ENCODE measurements around the gene INCA1. TPM values are rescaled to one million over a fixed set of nuclear protein-coding genes. Genes with fewer than 3 reads are reported as not detected.

Gene INCA1
- total and polyA plus RNA-seq, 2 experiments from 2014 or later, result 1.9 to 6.9 TPM

DNA sequence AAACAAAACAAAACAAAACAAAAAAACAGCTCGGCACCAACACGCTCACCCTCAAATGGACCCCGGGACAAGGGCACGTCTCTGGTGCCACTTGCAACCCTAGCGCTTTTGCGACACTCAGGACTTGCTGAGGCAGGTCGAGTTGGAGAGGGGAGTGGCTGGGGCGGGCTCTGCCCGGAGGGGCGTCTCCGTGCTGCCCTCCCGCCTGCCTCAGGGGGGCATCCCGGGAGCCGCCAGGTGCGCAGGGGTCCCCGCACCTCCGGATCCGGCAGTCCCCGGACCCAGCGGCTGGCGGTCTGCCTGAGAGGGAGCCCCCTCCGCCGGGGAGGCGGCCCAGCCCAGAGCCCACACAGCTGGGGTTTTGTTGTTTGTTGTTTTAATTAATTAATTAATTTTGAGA is 38.0 kb upstream of the INCA1 start, which contains the start of gene SLC52A1:
Gene SLC52A1, minus strand, starts transcription at position 112 of the 400 bp plus-strand sequence. CDS start 820 bp downstream, outside the sequence.
- peaks cover 16% of the 10 kb centered on the region for H3K27me3 ChIP-seq
- DNase-seq (ENCODE audit: low read depth in 1 of 2, low spot score in 1 of 2), result no peak
- no peak within 1 kb of the TSS for H3K27ac ChIP-seq
- no peaks in the 10 kb centered on the region for H3K9me3 ChIP-seq (ENCODE audit: low read depth)
- no peaks in the 10 kb centered on the region for H3K4me1 ChIP-seq (ENCODE audit: low read depth)
- no peak for TF ChIP-seq CTCF (IDR thresholded peaks at IDR 0.05; ENCODE audit: low read depth, low read length)
- H3K4me3 ChIP-seq, result no peak within 1 kb of the TSS
- no peaks in the 10 kb centered on the region for H3K36me3 ChIP-seq

DNA sequence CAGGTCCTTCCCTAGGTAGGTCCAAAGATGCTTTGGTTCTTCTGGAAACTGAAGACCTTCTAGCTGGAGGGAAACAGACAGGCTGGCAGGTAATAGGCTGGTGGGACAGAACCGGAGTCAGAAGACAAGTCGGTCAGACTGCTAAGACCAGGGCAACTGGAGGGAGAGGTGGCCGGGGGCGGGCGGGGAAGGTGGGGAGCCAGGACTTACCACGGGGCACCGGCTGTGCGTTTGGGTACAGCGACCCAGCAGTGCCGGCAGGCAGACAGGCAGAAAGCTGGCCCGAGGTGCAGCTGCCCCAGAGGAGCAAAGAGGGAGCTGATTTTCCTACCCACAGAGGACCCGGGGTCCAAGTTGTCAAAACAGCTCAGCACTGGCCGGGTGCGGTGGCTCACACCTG is 37.3 kb upstream of the INCA1 start:
- Histone ChIP-seq H3K4me1 (ENCODE audit: low read depth) (no peaks in the 10 kb centered on the region), H3K9me3 (ENCODE audit: low read depth) (no peaks in the 10 kb centered on the region), H3K36me3 (no peaks in the 10 kb centered on the region), H3K27me3 (peaks cover 16% of the 10 kb centered on the region), H3K27ac (no peak overlapping the region), H3K4me3 (no peak overlapping the region)
- TF ChIP-seq CTCF (IDR thresholded peaks at IDR 0.05; ENCODE audit: low read depth, low read length), result no peak
- DNase-seq (ENCODE audit: low read depth in 1 of 2, low spot score in 1 of 2), result no peak

DNA sequence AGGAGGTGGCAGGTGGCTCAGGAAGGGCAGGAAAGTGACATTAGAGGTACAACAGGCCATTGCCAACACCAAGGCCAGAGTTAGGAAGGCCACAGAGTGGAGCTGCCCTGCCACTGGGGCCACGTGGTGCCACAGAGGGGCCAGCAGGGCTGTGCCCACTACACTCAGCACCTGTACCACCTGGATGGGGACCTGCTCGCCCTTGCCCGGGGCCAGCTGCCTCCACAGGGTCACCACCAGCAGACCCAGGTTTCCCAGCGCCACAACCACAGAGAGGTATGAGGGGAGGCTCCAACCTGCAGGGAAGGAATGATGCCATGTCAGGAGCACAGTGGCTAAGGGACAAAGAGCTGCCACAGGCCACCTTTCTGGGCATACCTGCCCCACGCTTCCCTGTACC is 36.7 kb upstream of the INCA1 start:
- Histone ChIP-seq H3K27me3 (peaks cover 16% of the 10 kb centered on the region), H3K9me3 (ENCODE audit: low read depth) (no peaks in the 10 kb centered on the region), H3K36me3 (no peaks in the 10 kb centered on the region), H3K4me3 (no peak overlapping the region), H3K4me1 (ENCODE audit: low read depth) (no peaks in the 10 kb centered on the region), H3K27ac (no peak overlapping the region)
- no peak for DNase-seq (ENCODE audit: low read depth in 1 of 2, low spot score in 1 of 2)
- TF ChIP-seq CTCF (IDR thresholded peaks at IDR 0.05; ENCODE audit: low read depth, low read length), result no peak

GRCh38 chr17:5033352-5034015 is 36.2 kb upstream of the INCA1 start:
- Histone ChIP-seq H3K4me1 (ENCODE audit: low read depth) (no peaks in the 10 kb centered on the region), H3K27ac (no peak overlapping the region), H3K36me3 (no peaks in the 10 kb centered on the region)

GRCh38 chr17:5032865-5033264 is 35.5 kb upstream of the INCA1 start:
- DNase-seq (ENCODE audit: low read depth in 1 of 2, low spot score in 1 of 2), result no peak
- H3K4me1 ChIP-seq (ENCODE audit: low read depth), result no peaks in the 10 kb centered on the region
- H3K4me3 ChIP-seq, result no peak overlapping the region
- no peaks in the 10 kb centered on the region for H3K36me3 ChIP-seq
- no peak for TF ChIP-seq CTCF (IDR thresholded peaks at IDR 0.05; ENCODE audit: low read depth, low read length)
- H3K9me3 ChIP-seq (ENCODE audit: low read depth), result no peaks in the 10 kb centered on the region
- peaks cover 16% of the 10 kb centered on the region for H3K27me3 ChIP-seq
- no peak overlapping the region for H3K27ac ChIP-seq

More at GRCh38 chr17:5033352-5034015, 36.2 kb upstream of the INCA1 start:
- no peak for DNase-seq (ENCODE audit: low read depth in 1 of 2, low spot score in 1 of 2)
- no peak overlapping the region for H3K4me3 ChIP-seq
- no peaks in the 10 kb centered on the region for H3K9me3 ChIP-seq (ENCODE audit: low read depth)
- TF ChIP-seq CTCF (IDR thresholded peaks at IDR 0.05; ENCODE audit: low read depth, low read length), result no peak
- H3K27me3 ChIP-seq, result peaks cover 16% of the 10 kb centered on the region
